ENCODE measurements around the gene COL16A1. TPM values are rescaled to one million over a fixed set of nuclear protein-coding genes. Genes with fewer than 3 reads are reported as not detected.

Gene COL16A1
- total RNA-seq, 4 donors from 2014 or later = 79.7 to 128 (median 94.7) TPM

- TF ChIP-seq, protein P1, sequence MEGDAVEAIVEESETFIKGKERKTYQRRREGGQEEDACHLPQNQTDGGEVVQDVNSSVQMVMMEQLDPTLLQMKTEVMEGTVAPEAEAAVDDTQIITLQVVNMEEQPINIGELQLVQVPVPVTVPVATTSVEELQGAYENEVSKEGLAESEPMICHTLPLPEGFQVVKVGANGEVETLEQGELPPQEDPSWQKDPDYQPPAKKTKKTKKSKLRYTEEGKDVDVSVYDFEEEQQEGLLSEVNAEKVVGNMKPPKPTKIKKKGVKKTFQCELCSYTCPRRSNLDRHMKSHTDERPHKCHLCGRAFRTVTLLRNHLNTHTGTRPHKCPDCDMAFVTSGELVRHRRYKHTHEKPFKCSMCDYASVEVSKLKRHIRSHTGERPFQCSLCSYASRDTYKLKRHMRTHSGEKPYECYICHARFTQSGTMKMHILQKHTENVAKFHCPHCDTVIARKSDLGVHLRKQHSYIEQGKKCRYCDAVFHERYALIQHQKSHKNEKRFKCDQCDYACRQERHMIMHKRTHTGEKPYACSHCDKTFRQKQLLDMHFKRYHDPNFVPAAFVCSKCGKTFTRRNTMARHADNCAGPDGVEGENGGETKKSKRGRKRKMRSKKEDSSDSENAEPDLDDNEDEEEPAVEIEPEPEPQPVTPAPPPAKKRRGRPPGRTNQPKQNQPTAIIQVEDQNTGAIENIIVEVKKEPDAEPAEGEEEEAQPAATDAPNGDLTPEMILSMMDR (IDR thresholded peaks at IDR 0.05) = no peak
- TF ChIP-seq POLR2A (IDR thresholded peaks at IDR 0.05) = no peak
- no peak for DNase-seq (ENCODE audit: low spot score in 2 of 2)
- 90 to 94% methylated on average over 9 to 10 of the region's 10 CpGs for WGBS, 2 donors
- H3K4me3 ChIP-seq (ENCODE audit: low read depth, poor library complexity, severe bottlenecking) = no peak overlapping the region
- intact Hi-C loops (cut with DNase I; ENCODE audit: low total_unique reads) = no loop called here
These were observed 31.8 kb upstream of the COL16A1 start for GRCh38 chr1:31735571-31735970.

DNA sequence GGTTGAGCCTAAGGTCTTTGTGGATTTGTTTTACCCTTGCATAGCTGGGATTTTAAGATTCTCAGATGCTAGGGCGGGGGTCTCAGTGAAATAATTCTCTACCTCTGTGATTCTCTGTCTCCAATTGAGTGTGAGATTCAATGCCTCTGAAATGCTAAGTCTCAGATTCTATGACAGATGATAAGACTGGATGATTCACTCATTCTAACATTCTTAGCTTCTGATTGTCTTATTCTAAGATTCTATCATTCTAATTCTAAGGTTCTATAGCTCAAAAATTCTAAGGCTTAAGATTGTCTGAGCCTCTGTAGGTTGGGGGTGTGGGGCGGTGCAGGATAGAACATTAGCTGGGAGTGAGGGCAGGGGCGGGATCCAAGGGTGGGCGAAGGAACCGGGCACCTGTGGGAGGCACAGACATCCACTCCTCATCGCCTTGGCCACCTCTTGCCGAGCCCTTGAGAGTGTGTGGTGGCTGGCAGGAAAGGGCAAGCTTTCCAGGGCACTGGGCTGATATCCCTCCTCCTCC lies 30.8 kb upstream of the COL16A1 start:
- WGBS, 2 donors = 86 to 89% methylated on average over 7 of the region's 7 CpGs
- no peak overlapping the region for H3K4me3 ChIP-seq (ENCODE audit: low read depth, poor library complexity, severe bottlenecking)
- no peak for DNase-seq (ENCODE audit: low spot score in 2 of 2)
- intact Hi-C loops (cut with DNase I; ENCODE audit: low total_unique reads) = no loop called here
- TF ChIP-seq, protein P1 (IDR thresholded peaks at IDR 0.05) = no peak
- no peak for TF ChIP-seq POLR2A (IDR thresholded peaks at IDR 0.05)

DNA sequence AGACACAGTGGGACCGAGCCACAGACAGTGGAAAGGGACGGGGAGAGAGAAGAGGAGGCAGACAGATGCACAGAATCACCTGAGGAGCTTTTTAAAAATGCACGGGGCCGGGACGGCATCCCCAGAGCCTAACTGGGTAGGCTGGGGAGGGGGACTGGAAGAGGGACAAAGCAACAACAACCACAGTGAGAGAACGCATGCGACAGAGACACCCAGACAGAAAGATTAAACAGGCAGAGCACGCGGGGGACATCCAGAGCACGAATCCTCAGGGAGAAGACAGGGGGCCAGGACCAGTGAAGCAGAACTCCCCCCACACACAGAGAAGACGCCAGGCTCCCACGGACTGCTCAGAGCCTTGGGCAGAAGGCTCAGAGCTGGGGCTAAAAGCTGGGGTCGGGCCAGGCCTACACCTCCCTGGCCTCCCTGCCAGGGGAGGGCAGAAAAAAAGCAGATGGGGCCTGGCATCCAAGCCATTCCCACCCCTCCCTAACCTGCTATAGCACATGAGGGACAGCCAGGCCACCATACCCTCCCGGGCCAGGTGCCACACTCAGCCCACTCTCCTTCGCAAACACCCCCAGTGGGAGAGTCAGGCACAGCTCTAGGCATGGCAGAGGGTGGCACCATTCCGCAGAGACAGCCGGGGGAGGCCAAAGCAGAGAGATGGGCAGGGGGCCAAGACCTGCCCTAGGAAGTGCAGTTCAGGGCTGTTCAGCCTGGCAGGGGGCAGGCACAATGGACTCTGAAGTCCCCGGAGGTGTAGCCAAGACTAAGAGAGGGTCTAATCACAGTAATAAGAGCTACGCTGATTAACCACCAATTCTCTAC lies 29.8 kb upstream of the COL16A1 start:
- TF ChIP-seq, protein P1 (IDR thresholded peaks at IDR 0.05) = no peak
- intact Hi-C loops (cut with DNase I; ENCODE audit: low total_unique reads) = no loop called here
- DNase-seq (ENCODE audit: low spot score in 2 of 2) = no peak
- 81 to 84% methylated on average over 18 to 19 of the region's 19 CpGs for WGBS, 2 donors
- H3K4me3 ChIP-seq (ENCODE audit: low read depth, poor library complexity, severe bottlenecking) = no peak overlapping the region

DNA sequence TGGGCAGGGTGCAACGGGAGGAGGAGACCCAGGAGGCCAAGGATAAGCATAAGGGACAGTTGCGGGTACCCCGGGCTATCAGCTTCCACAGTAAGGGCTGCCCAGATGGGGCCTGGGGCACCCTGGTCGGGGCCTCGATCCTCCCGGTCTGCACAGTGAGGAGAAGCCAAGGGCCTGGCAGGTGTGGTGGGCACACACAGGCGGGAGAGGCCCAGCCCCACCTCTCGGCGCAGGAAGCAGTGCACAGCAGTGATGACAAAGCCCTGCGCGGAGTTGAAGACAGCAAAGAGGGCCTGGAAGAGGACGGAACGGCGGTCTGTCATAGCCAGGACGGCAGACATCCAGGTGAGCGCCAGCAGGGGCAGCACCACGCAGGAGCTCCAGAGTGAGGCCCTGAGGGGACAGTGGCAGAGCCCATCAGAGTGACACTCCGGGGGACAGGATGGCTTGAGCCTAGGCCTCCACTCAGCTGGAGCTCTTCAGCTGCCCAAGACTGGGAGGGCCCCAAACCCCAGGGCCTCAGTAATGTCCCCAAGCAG lies 29.0 kb upstream of the COL16A1 start:
- no peak for DNase-seq (ENCODE audit: low spot score in 2 of 2)
- no peak for TF ChIP-seq POLR2A (IDR thresholded peaks at IDR 0.05)
- TF ChIP-seq, protein P1 (IDR thresholded peaks at IDR 0.05) = no peak
- H3K4me3 ChIP-seq (ENCODE audit: low read depth, poor library complexity, severe bottlenecking) = no peak overlapping the region
- WGBS, 2 donors = 90 to 91% methylated on average over 18 of the region's 18 CpGs
- intact Hi-C loops (cut with DNase I; ENCODE audit: low total_unique reads) = no loop called here

GRCh38 chr1:31732343-31732742 lies 28.5 kb upstream of the COL16A1 start:
- H3K4me3 ChIP-seq (ENCODE audit: low read depth, poor library complexity, severe bottlenecking) = no peak overlapping the region
- DNase-seq (ENCODE audit: low spot score in 2 of 2) = no peak
- TF ChIP-seq POLR2A (IDR thresholded peaks at IDR 0.05) = no peak
- TF ChIP-seq, protein P1 (IDR thresholded peaks at IDR 0.05) = no peak
- 83 to 89% methylated on average over 5 to 6 of the region's 6 CpGs for WGBS, 2 donors
- intact Hi-C loops (cut with DNase I; ENCODE audit: low total_unique reads) = no loop called here

Data from lower leg skin (tissue), 4 donors.